HG03280 (cell line): ENCODE results near the gene EPDR1.
"Not testable (repeated sequence)": the region's sequence is repeated elsewhere in the genome, so short reads cannot be mapped to it uniquely, and the experiment has no call there.

Experiments used
- ATAC-seq: cut with Tn5 transposase; IDR thresholded peaks from one replicate; pipeline ENCODE4 v1.9.1; 2021; ENCODE audit warnings: mild to moderate bottlenecking, moderate library complexity; ENCODE audit not compliant: unreplicated experiment

EPDR1 gene

DNA sequence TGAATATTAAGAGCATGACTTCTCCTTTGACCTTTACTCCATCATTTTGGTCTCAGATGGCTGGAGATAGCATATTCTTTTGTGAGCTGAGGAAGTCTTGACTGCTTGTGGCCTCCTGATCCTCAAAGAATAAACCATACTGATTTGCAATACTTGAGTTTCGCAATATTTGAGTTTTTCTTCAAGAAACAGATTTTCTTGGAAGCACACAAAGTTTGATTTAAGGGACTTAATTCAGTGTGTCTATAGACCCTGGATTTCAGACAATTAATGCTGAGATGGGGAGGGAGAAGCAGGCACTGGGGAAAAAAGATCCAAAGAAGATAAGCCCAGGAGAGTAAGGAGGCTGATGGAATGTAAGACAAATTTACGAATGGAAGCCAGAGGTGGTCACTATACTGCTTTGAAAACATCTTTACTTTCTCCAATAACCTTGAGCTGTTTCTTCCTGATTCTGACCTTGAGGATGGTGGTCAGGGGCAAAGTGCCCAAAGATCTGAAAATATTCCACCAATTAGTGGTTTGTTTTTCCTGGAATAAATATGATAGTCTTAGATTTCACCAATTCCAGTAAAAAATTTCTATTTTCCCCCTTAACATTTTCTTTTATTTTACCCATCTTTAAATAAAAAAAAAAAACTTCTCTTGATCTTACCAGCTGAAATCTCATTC lies 7.5 kb downstream of the EPDR1 start:
- no peak for ATAC-seq

DNA sequence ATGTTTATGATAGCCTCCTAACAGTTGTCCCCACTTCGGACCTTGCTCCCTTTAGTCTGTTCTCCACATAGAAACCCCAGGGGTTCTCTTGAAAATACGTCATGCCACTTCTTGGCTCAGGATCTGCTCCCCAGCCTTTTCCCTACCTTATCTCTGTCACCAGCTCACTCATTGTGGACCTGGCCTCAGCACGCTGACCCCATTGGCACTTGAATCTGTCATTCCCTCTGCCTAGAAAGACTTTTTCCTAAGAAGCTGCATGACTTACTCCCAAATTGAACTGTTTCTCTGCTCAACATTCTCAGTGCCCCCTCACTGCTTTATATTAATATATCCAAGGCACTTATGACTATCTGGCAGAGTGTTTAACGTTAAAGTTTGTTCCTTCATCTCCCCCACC lies 8.4 kb downstream of the EPDR1 start:
- ATAC-seq: no peak

DNA sequence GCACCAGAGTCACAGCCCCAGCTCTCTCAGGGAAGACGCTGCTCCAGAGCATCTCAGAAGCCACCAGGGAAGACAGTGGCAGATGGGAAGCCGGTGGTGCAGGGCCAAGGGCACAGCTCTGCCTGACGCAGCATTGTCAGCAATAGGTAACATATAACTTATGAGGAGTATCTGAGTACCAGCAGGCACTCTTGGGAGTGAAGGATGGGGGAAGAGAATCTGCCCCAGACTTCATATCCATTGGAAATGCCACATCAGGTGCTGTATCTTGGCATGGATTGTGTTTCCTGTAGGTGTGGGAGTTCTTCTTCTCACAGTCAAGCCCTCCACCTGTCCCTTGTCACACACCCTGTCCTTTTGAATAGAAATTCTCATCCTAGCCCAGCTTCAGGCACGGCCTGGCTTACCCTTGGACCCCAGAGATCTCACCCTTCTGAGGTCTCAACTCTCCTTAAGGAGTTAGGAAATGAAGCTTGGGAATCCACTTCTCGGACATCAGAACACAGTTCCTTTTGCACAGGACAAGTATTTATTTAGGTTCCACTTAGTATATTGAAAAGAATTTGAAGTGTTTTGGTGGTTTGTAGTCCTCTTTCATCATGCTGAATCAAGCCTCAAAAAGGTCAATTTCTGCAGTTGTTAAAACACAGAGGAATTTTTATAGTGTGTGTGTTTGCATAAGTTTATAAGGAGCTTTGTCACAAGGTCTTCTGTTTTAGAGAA lies 9.9 kb downstream of the EPDR1 start:
- ATAC-seq: no peak

DNA sequence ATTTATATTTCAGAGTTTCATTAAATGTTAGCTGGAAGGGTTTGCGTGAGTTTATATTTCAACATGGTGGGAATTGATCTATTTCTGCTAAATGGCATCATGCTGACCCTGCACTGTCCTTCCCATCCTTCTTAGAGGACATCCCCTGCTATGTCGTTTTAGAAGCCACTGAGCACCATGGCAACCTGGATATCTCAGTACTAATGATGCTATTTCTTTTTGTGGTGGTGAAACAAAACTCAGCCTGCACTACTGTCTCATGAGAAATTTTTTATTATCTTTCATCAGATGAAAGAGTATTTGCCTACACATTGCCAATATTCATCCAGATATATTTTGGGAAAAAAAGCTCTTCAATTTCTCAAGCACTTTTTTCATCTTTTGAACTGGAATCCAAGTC lies 12.1 kb downstream of the EPDR1 start:
- ATAC-seq: no peak

DNA sequence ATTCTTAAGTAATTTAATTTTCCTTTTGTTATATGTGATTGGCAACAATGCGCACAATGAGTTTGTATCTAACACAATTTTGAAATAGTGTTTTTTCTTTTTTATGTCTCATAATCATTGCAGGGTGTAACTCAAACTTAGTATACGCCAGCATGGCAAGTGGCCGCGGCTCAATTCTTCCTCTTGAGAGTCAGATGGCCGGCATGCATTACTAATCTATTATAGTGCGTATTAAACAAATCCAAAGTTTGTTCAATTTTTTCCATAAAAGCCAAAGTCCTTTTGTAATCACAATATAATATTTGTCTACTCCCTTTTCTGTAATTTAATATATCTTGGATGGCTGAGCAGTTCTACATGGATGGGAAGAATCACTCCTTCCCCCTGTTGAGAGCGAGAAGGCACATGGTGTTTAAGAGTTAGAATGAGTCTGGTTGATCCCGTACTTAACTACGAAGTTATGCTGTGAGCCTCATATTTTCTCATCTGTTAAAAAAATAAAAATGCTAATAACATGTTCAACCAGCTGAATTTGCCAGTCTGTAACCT lies 12.7 kb downstream of the EPDR1 start:
- ATAC-seq: no peak

DNA sequence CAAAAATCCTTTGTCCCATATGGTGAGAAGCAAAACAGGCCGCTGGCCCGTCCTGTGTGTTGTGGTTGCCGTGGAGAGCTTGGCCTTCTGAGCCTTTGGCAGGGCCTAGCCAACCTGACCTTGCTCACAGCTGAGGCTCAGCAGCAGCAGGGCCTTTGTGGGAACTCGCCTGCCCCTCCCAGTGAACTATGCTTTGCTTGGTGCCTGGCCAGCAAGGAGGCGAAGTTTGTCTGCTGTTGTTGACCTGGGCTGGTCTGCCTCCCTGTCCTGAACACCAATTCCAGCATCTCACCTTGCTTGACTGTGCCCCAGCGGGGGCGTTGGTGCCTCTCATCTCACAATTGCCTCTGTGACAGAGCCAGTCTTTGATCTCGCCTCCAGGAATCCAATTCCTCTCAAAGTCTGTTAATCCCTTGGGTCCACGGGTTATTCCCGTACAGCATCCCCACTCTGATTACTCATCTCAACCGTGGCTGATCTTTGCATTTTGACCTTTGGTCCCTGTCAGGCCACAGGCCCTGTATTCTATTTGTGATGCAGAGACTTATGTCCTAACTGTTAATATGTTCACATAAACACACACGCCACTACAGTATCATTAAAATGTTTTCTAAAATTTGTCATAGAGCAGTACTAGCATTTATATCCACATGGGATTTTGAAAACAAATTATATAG lies 22.6 kb downstream of the EPDR1 start:
- ATAC-seq: no peak

GRCh38 chr7:37943905-37944736 lies 23.7 kb downstream of the EPDR1 start:
- ATAC-seq: no peak

DNA sequence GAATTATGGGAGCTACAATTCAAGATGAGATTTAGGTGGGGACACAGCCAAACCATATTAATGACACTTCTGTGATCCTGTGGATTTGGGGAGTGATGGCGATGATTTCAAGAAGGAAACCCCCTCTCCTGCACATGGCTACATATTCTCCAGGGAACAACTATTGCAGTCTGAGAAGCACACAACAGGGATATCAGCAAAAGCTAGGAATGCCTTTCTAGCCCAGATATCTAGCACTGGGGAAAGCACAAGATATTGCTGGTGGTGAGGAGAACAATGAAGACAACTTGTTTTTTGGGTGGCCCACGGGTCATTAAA lies 24.3 kb downstream of the EPDR1 start:
- no peak for ATAC-seq

DNA sequence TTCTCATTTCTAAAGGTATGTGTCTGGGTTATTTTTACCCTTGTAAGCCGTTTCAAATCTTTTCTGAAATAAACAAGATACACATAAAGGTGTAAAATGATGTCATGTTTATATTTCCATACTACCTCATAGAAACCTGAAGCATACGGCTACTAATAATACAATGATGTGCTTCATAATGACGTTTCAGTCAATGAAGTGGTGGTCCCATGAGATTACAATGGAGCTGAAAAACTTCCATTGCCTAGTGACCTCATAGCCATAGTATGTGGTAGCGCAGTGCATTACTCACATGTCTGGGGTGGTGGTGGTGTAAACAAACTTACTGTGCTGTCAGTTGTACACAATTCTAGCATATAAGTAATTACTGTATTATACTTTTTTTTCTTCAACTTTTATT lies 24.9 kb downstream of the EPDR1 start:
- ATAC-seq: no peak

- no peak for ATAC-seq
Observed at GRCh38 chr7:37947138-37947940, 26.9 kb downstream of the EPDR1 start.

DNA sequence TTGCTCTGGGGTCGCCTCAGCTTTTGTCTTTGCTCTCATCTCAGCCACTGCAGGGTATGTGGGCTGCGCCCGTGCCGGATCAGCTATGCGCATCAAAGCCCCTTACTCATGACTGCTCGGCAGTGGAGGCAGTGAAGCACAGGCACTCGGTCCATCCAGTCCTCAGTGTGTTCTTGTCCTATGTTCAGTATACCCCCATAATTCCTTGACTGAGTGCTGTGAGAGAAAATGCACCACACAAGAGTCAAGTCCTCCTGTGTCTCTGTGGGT lies 27.4 kb downstream of the EPDR1 start:
- no peak for ATAC-seq

- no peak for ATAC-seq
Observed at GRCh38 chr7:37952240-37952639, 31.8 kb downstream of the EPDR1 start.

- not testable (repeated sequence) for ATAC-seq
Observed at GRCh38 chr7:37954217-37954616, 33.8 kb downstream of the EPDR1 start.

DNA sequence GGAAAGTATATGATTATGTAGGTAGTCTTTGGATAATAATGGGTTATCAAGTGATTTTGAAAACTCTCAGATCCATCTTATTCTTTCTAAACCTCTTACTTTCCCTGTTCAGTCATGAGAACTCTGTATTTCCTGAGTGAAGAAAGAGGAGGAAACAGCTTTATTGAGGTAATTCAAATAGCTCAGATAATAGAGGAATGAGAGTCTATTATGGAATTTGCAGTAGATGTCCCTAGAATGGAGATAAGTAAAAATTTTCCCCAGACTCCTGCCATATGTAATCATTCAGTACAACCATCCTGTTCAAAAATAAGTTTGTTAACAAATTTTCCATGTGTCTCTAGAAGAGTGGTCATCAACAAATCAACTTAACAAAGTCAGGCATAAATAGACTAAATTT lies 36.4 kb downstream of the EPDR1 start:
- no peak for ATAC-seq

GRCh38 chr7:37957221-37957970 lies 37.0 kb downstream of the EPDR1 start:
- ATAC-seq: no peak

DNA sequence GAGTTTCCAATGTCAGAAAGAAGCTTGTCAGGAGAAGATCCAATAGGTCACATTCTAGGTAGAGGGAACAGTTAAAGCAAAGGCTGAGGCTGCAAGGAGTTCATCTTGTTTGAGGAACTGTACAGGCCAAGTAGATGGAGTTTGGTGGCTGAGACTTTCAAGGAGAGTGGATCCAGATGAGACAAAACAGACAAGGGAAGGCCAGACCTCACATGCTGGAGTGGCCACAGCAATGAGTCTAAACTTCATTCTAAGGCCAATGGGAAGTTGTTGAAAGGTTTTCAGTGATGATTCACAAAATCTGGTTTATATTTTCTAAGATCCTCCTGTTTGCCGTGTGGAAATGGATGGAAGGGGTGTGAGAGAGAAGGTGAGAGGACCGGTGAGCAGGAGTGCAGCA lies 40.0 kb downstream of the EPDR1 start:
- no peak for ATAC-seq

DNA sequence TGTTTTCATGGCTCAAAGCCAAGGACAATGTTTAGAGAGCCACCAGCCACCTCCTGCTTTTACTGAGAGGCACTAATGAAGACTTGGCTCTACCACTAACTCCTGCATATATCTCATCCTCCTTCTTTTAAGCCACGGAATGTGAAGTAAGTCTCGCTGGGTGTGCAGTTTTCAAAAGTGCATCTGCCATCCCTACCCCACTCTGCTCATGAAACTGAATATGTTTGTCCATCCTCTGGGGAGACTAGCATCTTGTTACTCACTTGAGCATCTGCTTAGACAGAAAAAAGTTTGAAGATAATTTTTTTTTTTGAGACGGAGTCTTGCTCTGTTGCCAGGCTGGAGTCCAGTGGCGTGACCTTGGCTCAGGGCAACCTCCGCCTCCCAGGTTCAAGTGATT lies 40.8 kb downstream of the EPDR1 start:
- no peak for ATAC-seq

DNA sequence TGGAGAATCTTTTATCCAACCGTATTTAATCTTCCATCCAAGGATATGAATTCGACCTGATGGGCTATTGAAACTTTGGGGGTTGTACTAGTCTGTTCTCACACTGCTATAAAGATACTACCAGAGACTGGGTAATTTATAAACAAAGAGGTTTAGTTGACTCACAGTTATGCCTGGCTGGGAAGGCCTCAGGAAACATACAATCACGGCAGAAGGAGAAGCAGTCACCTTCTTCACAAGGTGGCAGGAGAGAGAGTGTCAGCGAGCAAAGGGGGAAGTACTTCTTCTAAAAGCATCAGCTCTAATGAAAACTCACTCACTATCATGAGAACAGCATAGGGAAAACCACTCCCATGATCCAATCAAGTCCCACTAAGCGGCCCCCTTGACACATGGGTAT lies 43.8 kb downstream of the EPDR1 start:
- ATAC-seq: no peak

DNA sequence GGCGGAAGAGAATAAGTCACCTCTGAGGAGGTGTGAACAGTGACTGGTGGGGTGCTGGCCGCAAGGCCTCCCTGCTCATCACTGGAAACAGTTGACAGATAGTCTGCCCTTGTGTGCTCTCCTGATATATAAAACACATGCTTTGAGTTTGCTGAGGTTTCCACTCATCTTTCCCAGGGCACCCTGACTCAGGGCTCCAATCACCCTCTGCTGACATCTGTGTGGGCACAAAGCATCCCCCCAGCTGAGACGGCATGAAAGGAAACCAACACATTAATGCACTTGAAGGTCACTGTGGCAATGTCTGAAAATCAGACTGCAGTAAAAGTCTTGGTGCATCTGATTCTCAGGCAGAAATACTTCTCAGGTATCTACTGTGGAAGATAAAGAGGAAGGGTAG lies 49.8 kb downstream of the EPDR1 start:
- no peak for ATAC-seq

- ATAC-seq: no peak
Observed at GRCh38 chr7:37971491-37971890, 51.1 kb downstream of the EPDR1 start.
